CD4-positive, alpha-beta T cell treated with Interleukin-1 beta for 1 hour (primary cell): Measurements from ENCODE around the gene MTHFR.
A peak's percentile ranks its signal among the peaks of the same experiment; 100 is the strongest.

Source experiments
- DNase-seq, 2 donors: peaks; one replicate each; pipeline ENCODE4 v3.0.0-alpha.2; 2020 to 2022

MTHFR gene

GRCh38 chr1:11752359-11753088 lies 53.2 kb downstream of the MTHFR start:
- DNase-seq: no peak

DNA sequence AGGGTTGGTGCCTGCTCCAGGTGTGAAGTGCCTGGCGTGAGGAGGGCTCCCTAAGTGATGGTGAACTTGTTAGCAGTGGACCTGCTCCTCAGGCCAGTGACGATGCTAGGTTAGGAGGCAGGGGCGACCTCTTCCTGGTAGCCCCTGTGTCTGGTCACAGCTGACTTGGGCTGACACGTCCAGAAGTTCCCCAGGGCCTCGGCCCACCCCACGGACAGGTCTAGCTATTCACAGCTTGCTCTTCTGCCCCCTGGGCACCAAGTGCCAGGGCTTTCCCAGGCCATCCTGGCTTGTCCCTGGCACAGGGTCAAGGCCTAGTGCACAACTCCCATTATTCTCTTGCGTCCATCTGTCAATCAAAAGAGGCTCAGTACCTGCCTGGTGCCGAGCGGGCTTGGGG lies 54.7 kb downstream of the MTHFR start:
- no peak for DNase-seq

GRCh38 chr1:11749996-11750395 lies 55.8 kb downstream of the MTHFR start:
- DNase-seq: no peak

DNA sequence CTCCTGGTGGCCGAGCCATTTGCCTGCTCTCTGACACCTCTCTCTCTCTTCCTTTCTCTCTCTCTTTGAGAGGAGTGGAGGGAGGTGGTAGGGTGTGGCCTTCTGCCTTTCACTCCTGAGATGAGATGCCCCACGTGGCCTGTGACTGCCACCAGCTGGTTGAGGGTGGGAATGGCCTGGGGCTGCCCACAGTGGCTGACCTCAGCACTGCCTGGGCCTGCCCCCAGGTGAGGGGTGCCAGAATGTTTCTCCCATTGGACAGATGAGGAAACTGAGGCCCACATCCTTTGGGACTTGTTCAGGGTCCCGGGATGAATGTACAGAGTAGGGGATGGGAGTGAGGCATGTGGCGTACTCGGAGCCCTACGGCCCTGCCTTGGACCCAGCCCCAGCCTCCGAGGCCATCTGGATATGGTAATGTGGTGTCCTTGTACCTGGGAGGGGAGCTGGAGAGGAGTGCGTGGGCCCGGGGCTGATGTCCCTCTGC lies 56.5 kb downstream of the MTHFR start:
- DNase-seq: peak; percentile 32 to 69

GRCh38 chr1:11748294-11749202 lies 57.2 kb downstream of the MTHFR start:
- DNase-seq: no peak

DNA sequence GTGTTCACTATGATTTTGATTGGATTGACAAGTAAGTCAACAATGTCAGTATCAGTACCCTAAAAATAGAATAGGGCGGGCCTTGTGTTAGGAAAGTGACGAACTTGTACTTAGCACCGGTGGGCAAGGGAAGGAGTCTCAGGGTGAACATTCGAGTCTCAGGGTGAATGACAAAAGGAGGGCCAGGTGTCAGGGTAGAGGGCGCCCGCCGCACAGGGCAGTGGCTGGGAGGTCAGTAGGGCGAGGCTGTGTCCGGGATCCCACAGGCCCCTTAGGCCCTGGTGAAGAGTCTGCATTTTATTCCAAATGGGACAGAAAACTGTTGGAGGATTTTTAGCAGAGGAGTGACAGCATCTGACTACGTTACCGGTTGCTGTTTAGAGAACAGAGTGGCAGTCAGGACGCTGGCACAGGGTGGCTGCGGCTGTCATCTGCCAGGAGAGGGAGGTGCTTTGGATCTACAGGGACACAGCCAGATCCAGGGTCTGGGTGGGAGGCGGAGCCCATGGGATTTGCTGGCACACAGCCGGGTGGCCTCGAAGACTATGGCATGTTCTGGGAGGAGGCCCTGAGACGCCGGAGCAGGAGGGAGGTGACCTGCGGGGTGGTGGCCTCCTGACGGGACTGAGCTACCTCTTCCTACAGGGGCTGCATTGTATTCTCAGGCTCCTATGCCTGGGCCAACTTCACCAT lies 58.8 kb downstream of the MTHFR start:
- no peak for DNase-seq

- no peak for DNase-seq
These were observed 59.7 kb downstream of the MTHFR start for GRCh38 chr1:11746092-11746491.

- no peak for DNase-seq
These were observed 61.5 kb downstream of the MTHFR start for GRCh38 chr1:11744287-11744686.

DNA sequence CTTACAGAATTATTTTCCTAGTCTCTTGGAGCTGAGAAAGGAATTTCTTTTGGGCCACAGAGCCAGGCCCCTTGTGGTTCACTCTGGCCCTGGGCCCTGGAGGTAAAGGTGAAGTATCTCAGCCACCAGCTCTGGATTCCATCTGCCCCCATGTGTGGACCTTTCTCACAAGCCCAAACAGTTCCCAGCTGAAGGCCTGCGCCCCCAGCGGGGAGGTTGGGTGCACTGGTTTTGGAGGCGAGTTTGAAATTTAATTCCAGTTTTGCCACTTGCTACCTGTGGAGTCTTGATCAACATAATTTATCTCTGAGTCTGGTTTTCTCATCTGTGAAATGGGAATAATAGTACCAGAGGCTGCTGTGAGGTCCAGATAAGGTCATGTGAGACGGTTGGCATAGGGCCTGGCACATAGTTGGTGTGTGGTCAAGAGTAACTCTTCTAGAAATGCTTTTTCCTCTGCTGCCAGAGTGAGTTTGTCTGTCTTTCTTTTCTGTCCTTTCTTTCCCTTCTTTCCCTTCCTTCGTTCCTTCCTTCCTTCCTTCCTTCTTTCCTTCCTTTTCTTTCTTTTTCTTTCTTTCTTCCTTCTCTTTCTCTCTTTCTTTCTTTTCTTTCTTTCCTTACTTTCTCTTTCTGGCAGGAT lies 63.7 kb downstream of the MTHFR start:
- no peak for DNase-seq

- DNase-seq: no peak
These were observed 64.3 kb downstream of the MTHFR start for GRCh38 chr1:11741482-11741881.

GRCh38 chr1:11740258-11741192 lies 65.2 kb downstream of the MTHFR start:
- DNase-seq: peak; percentile 33 to 53

DNA sequence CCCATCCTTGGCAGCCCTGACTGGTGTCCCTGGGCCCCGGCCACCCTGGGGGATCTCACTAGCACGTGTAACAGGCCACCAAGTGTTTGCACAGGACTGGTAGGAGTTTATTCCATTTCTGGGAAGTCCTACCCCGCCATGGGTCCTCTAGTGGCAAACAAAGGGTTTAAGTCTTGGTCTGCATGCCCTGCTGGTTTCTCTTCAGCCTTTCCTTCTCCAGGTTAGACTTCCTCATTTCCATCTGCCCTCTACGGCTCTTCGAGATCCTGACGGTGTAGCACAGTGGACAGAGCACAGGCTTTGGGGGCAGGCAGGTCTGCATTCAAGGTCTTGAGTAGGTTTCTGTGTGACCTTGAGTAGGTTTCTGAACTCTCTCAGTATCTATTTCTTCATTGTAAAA lies 67.0 kb downstream of the MTHFR start:
- DNase-seq: no peak

DNA sequence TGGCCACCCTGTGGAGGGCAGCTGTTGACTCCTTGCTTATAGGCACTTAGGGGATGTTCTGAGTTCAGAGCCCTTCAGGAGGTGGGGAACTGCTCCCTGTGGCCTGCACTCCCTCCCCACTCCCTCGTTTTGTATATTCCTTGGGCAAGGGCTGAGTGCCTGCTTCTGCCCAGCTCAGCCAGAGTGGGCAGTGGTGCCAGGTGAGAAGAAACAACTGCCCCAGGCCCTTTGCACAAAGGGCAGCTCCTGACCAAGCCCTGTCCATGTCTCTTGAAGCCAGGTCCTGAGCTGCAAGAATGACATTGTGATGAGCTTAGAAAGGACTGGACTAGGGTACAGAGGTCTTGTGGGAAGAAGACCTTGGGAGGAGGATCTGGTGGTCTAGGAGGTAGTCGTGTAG lies 67.7 kb downstream of the MTHFR start:
- DNase-seq: no peak

- peak; percentile 44 to 56 for DNase-seq
These were observed 68.8 kb downstream of the MTHFR start for GRCh38 chr1:11736746-11737639.

- DNase-seq: peak; percentile 87 to 92
These were observed 69.7 kb downstream of the MTHFR start, which contains the start of gene AGTRAP for GRCh38 chr1:11735854-11736745. Gene AGTRAP, plus strand, starts transcription at chr1:11736136. Its CDS starts 73 bp downstream, at chr1:11736209.
